Loucy (cell line): ENCODE data around the gene PKNOX2.

Experiments
- CTCF ChIP-seq: fragments of 200-600 bp; sonication (generic); conservative IDR thresholded peaks from 2 replicates; pipeline ENCODE4 v1.5.1; 2014; ENCODE audit warnings: mild to moderate bottlenecking, antibody characterized with exemption, low read length
- EZH2phosphoT487 ChIP-seq: fragments of 200-600 bp; IDR thresholded peaks from 2 replicates; pipeline ENCODE4 v1.6.1; 2018; ENCODE audit warnings: antibody characterized with exemption, mild to moderate bottlenecking, moderate library complexity, borderline replicate concordance

- TF ChIP-seq CTCF (no peak), EZH2phosphoT487 (no peak)
Observed at GRCh38 chr11:125331357-125332035, 166.9 kb downstream of the PKNOX2 start.
